Type B pancreatic cell (in vitro differentiated cells): ENCODE measurements around the gene CUL3. TPM values are rescaled to one million over a fixed set of nuclear protein-coding genes. Genes with fewer than 3 reads are reported as not detected.

Experiments used
- DNase-seq: peaks from one replicate; pipeline ENCODE4 v3.0.0; 2021; ENCODE audit warnings: mixed read lengths; ENCODE audit not compliant: unreplicated experiment; ENCODE audit errors: extremely low spot score
- H3K27ac Mint-ChIP-seq: 2 replicates; pipeline ENCODE4 v1.8.0; 2021; ENCODE audit warnings: mild to moderate bottlenecking, mixed read lengths
- H3K27me3 Mint-ChIP-seq: 2 replicates; pipeline ENCODE4 v1.8.0; 2021; ENCODE audit warnings: mixed read lengths
- H3K36me3 Mint-ChIP-seq: 2 replicates; pipeline ENCODE4 v1.8.0; 2021; ENCODE audit warnings: mixed read lengths
- H3K4me1 Mint-ChIP-seq: one replicate; pipeline ENCODE4 v1.8.0; 2021; ENCODE audit warnings: mixed read lengths; ENCODE audit not compliant: unreplicated experiment
- H3K4me3 Mint-ChIP-seq: 2 replicates; pipeline ENCODE4 v1.8.0; 2021; ENCODE audit warnings: mild to moderate bottlenecking, mixed read lengths
- H3K9me3 Mint-ChIP-seq: 2 replicates; pipeline ENCODE4 v1.8.0; 2021; ENCODE audit warnings: mixed read lengths
- CTCF ChIP-seq: fragments of 200-600 bp; sonication (generic); conservative IDR thresholded peaks from 2 replicates; pipeline ENCODE4 v1.5.0; 2021; ENCODE audit warnings: antibody characterized with exemption, mild to moderate bottlenecking
- total RNA-seq: library from RNA; stranded (reverse); gene quantifications from 2 replicates; pipeline ENCODE4 v1.2.1, GENCODE V29; 2021; ENCODE audit warnings: low replicate concordance

Gene CUL3
- total RNA-seq, 1 donor from 2014 or later, result 87.2 TPM

- no peaks in the 10 kb centered on the region for H3K27me3 Mint-ChIP-seq
- H3K4me1 Mint-ChIP-seq, result no peaks in the 10 kb centered on the region
- no peaks in the 10 kb centered on the region for H3K36me3 Mint-ChIP-seq
- peaks cover 21% of the 10 kb centered on the region for H3K9me3 Mint-ChIP-seq
- H3K4me3 Mint-ChIP-seq, result no peak overlapping the region
- H3K27ac Mint-ChIP-seq, result no peak overlapping the region
- no peak for DNase-seq
- no peak for TF ChIP-seq CTCF
These were observed 127.6 kb downstream of the CUL3 start for GRCh38 chr2:224457408-224458096.

- no peaks in the 10 kb centered on the region for H3K27me3 Mint-ChIP-seq
- H3K4me1 Mint-ChIP-seq, result no peaks in the 10 kb centered on the region
- no peak for DNase-seq
- peaks cover 15% of the 10 kb centered on the region for H3K9me3 Mint-ChIP-seq
- H3K27ac Mint-ChIP-seq, result no peak overlapping the region
- no peaks in the 10 kb centered on the region for H3K36me3 Mint-ChIP-seq
- H3K4me3 Mint-ChIP-seq, result no peak overlapping the region
- TF ChIP-seq CTCF, result no peak
These were observed 131.3 kb downstream of the CUL3 start for GRCh38 chr2:224453892-224454291.

GRCh38 chr2:224449212-224450147, 135.7 kb downstream of the CUL3 start:
- Mint-ChIP-seq H3K27me3 (no peaks in the 10 kb centered on the region), H3K4me3 (no peak overlapping the region), H3K36me3 (no peaks in the 10 kb centered on the region), H3K4me1 (no peaks in the 10 kb centered on the region), H3K9me3 (peaks cover 7% of the 10 kb centered on the region), H3K27ac (no peak overlapping the region)
- no peak for DNase-seq
- peak; percentile 72 for TF ChIP-seq CTCF

- Mint-ChIP-seq H3K36me3 (no peaks in the 10 kb centered on the region), H3K4me3 (no peak overlapping the region), H3K4me1 (no peaks in the 10 kb centered on the region), H3K27ac (no peak overlapping the region), H3K9me3 (no peaks in the 10 kb centered on the region), H3K27me3 (no peaks in the 10 kb centered on the region)
- no peak for TF ChIP-seq CTCF
- DNase-seq, result no peak
These were observed 136.9 kb downstream of the CUL3 start for GRCh38 chr2:224448236-224448635.

GRCh38 chr2:224444783-224445182, 140.4 kb downstream of the CUL3 start:
- TF ChIP-seq CTCF, result no peak
- no peak overlapping the region for H3K4me3 Mint-ChIP-seq
- no peaks in the 10 kb centered on the region for H3K27me3 Mint-ChIP-seq
- H3K4me1 Mint-ChIP-seq, result no peaks in the 10 kb centered on the region
- H3K9me3 Mint-ChIP-seq, result no peaks in the 10 kb centered on the region
- H3K27ac Mint-ChIP-seq, result no peak overlapping the region
- H3K36me3 Mint-ChIP-seq, result no peaks in the 10 kb centered on the region
- DNase-seq, result no peak
